Lower leg skin (tissue), 4 donors: ENCODE measurements around the gene WT1. TPM values are rescaled to one million over a fixed set of nuclear protein-coding genes. Genes with fewer than 3 reads are reported as not detected.

Source experiments
- DNase-seq, 2 donors: peaks; one replicate each; pipeline ENCODE4 v3.0.0-alpha.2; 2019; ENCODE audit warnings: low spot score in 2 of 2
- H3K4me3 ChIP-seq: fragments of 200-600 bp; sonication (generic); 2 replicates; pipeline ENCODE4 v1.5.1; 2017; ENCODE audit warnings: mild to moderate bottlenecking, low read depth; ENCODE audit not compliant: poor library complexity, severe bottlenecking
- POLR2A ChIP-seq, 2 donors: fragments of 450-650 bp; IDR thresholded peaks; one replicate each; pipeline ENCODE4 v1.6.1; 2016 to 2017; ENCODE audit warnings: antibody characterized with exemption in 2 of 2, mild to moderate bottlenecking in 1 of 2, moderate library complexity in 1 of 2
- WGBS, 2 donors: methylation state at CpG; one replicate each; pipeline ENCODE4 v1.1.5; 2018; 5-methylcytosine and 5-hydroxymethylcytosine counted together
- intact Hi-C: fragments of 100-400 bp; cut with DNase I; formaldehyde crosslinking; loops from one replicate; pipeline ENCODE4 v1.15.0; 2023; ENCODE audit warnings: low total_unique reads
- total RNA-seq, 4 donors: library from RNA; depleted of rRNA; stranded (reverse); fragments of >200 nt; gene quantifications; one replicate each; pipeline ENCODE4 v1.1.0, GENCODE V29; 2016
- TF ChIP-seq, protein P1 (sequence below), 3 donors: fragments of 450-650 bp; IDR thresholded peaks; one replicate each; pipeline ENCODE4 v1.5.1; 2016; ENCODE audit warnings: antibody characterized with exemption in 3 of 3, mild to moderate bottlenecking in 3 of 3, moderate library complexity in 2 of 3

Gene WT1
- total RNA-seq, 4 donors from 2014 or later: not detected

DNA sequence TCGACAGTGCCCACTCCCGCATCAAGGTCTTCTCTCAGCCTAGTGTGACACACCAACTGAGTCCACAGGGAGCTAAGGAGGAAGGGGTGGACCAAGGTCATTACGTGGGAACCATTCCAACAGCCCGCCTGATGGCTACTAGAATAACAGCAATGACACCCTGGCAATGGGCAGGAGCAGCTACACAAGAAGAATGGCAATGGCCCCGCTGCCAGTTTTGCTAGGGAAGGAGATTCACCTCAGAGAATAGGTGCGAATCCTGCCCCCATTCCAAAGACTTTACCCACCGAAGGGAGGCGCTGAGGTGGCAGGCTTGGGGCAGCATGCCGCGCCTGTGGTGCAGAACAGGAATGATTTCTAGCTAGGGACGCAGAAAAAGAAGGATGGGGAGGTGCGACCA lies 9.1 kb downstream of the WT1 start:
- no peak overlapping the region for H3K4me3 ChIP-seq
- WGBS, 2 donors: 22 to 27% methylated on average over 12 of the region's 12 CpGs
- DNase-seq: no peak
- intact Hi-C loops: no loop called here
- TF ChIP-seq POLR2A (IDR thresholded peaks at IDR 0.05): no peak
- TF ChIP-seq, protein P1, sequence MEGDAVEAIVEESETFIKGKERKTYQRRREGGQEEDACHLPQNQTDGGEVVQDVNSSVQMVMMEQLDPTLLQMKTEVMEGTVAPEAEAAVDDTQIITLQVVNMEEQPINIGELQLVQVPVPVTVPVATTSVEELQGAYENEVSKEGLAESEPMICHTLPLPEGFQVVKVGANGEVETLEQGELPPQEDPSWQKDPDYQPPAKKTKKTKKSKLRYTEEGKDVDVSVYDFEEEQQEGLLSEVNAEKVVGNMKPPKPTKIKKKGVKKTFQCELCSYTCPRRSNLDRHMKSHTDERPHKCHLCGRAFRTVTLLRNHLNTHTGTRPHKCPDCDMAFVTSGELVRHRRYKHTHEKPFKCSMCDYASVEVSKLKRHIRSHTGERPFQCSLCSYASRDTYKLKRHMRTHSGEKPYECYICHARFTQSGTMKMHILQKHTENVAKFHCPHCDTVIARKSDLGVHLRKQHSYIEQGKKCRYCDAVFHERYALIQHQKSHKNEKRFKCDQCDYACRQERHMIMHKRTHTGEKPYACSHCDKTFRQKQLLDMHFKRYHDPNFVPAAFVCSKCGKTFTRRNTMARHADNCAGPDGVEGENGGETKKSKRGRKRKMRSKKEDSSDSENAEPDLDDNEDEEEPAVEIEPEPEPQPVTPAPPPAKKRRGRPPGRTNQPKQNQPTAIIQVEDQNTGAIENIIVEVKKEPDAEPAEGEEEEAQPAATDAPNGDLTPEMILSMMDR (IDR thresholded peaks at IDR 0.05): no peak

DNA sequence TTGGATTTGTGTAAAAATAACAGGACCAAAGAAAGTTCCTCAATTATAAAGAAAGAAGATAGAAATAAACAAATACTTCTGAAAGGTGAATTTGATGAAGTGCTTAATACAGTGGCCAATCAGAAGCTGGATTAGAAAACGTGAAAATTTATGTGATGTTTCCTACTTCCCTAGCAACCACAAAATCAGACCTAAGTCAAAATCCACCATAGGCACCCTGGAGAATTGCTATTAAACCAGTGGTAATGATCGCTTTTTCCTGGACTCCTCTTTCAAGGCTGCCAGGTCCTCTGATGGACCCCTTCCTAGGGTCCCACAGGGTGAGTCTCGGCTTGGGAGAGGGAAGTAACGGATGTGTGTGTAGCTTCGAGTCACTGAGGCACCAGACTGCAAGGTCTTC lies 9.6 kb downstream of the WT1 start:
- DNase-seq: no peak
- WGBS, 2 donors: 26 to 32% methylated on average over 5 of the region's 5 CpGs
- intact Hi-C loops: no loop called here
- no peak for TF ChIP-seq POLR2A (IDR thresholded peaks at IDR 0.05)
- TF ChIP-seq, protein P1 (IDR thresholded peaks at IDR 0.05): no peak
- H3K4me3 ChIP-seq: no peak overlapping the region

DNA sequence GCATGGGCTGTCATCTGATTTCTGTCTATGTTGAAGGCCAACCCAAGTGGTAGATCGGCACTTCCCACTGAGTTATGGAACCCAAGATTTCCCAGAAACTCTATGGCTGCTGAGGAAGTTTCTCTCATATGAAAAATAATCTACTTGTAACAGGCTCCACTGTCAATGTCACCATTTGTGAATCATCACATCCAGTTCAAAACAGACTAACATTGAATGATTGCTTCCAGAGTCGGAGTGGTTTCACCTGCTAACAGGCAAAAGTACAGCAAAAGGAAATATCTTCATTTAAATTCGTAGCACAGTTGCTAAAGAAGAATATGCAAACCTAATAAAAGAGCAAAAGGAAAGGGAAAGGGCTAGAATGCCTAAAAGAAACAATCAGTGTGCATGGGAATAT lies 12.8 kb downstream of the WT1 start:
- 48 to 59% methylated on average over 3 of the region's 3 CpGs for WGBS, 2 donors
- no peak for DNase-seq
- no peak overlapping the region for H3K4me3 ChIP-seq
- intact Hi-C loops: no loop called here
- TF ChIP-seq, protein P1 (IDR thresholded peaks at IDR 0.05): no peak
- TF ChIP-seq POLR2A (IDR thresholded peaks at IDR 0.05): no peak

- TF ChIP-seq POLR2A (IDR thresholded peaks at IDR 0.05): no peak
- TF ChIP-seq, protein P1 (IDR thresholded peaks at IDR 0.05): no peak
- intact Hi-C loops: no loop called here
- DNase-seq: no peak
- WGBS, 2 donors: 81 to 87% methylated on average over 2 of the region's 2 CpGs
- no peak overlapping the region for H3K4me3 ChIP-seq
Measured at GRCh38 chr11:32421992-32422391, 13.3 kb downstream of the WT1 start.

DNA sequence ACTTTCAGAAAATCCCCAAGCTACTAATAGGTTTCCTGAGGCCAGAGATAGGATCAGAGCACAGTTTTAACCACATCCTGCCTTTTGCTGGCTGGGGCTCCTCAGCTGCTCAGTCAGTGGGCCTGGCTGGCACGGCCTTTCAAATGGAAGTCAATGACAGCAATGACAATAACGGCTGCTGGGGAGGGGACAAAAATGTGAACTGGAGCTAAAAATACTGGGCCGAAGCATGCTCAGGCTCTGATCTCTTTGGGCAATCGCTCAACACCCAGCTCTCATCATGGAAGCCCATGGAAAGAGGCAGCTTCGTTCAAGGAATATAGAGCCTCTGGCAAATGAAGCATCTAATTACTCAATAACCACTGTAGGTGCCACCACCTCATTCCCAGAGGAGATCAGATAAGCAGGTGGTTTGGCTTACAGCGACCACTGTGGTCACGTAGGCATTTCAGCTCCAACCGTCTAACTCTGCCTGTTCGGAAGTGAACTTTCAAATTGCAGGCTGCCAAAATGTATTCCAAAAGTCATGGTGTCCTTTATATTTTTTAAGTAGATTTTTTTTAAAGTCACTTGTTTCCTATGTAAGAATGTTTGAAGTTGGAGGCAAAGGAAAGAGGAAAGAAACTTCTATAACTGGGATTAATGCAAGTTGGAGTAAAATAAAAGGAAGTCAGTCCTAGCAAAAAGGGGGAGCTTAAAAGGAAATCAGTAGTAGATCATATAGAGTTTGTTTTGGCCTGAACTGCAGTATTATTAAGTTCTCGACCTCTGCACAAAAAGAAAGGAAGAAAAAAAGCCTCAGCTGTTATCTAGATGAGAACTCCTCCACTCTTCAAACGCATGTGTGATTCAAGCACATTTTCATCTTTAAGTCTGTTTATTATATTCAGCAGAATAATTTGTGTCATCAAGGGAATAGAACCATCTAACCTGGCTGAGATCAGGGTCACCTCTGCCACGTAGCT lies 14.1 kb downstream of the WT1 start:
- intact Hi-C loops: no loop called here
- no peak for DNase-seq
- no peak overlapping the region for H3K4me3 ChIP-seq
- 52 to 58% methylated on average over 12 of the region's 12 CpGs for WGBS, 2 donors
- TF ChIP-seq, protein P1 (IDR thresholded peaks at IDR 0.05): no peak
